Endothelial cell of hepatic sinusoid (primary cell): ENCODE measurements around the gene NFATC1.

Source experiments
- in situ Hi-C: cut with HindIII; loops from 2 replicates; pipeline ENCODE4 v1.10.0; 2017; ENCODE audit warnings: low sequenced_read_pairs

The NFATC1 gene

GRCh38 chr18:79395761-79396404 is at the start of gene NFATC1:
Gene NFATC1, plus strand, starts transcription at chr18:79395930. Its CDS starts 295 bp downstream, at chr18:79396225.
- in situ Hi-C loops, result loop anchor here (25.0 kb wide), 1 partner anchor 241 kb away; no protein-coding TSS in a partner anchor

- in situ Hi-C loops, result no loop called here
Measured at GRCh38 chr18:79345981-79346380, 49.7 kb upstream of the NFATC1 start.

DNA sequence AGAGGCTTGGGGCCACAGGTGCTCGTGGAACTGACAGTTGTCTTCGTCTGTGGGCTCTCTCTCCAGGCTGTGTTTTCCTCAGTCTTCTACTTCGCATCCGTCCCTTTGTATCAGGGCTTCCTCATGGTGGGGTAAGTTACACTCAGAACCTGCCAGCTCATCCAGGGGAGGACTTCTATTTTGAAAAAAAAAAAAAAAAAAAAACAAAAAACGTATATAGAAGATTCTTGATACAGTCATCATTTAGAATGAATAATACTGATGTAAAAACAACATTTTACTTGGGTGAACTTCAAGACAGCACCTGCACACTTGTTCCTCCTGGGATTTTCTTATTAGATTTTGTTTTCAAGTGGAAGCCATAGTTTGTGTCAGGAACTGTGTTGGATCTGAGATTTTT is 47.7 kb upstream of the NFATC1 start:
- in situ Hi-C loops, result no loop called here

- in situ Hi-C loops, result no loop called here
Measured at GRCh38 chr18:79352432-79352831, 43.3 kb upstream of the NFATC1 start.

DNA sequence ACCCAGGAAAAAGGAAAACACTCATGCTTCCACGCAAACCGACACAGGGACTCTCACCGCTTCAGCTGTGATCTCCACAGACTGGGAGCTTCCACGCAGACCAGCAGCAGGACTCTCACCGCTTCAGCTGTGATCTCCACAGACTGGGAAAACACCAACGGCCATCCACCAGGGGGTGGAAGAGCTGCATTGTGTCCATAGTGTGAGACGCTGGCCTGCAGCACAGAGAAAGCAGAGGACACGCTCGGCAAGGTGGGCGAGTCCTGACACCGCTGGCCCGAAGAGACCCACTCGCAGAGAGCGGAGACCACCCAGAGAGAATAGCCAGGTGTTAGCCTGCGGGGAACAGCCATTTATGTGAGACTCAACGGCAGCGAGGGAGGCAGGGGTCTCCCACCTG is 42.5 kb upstream of the NFATC1 start:
- in situ Hi-C loops, result no loop called here

GRCh38 chr18:79354350-79354749 is 41.4 kb upstream of the NFATC1 start:
- in situ Hi-C loops, result no loop called here

- in situ Hi-C loops, result no loop called here
Measured at GRCh38 chr18:79355433-79356335, 40.0 kb upstream of the NFATC1 start.

- in situ Hi-C loops, result no loop called here
Measured at GRCh38 chr18:79356435-79356834, 39.3 kb upstream of the NFATC1 start.

GRCh38 chr18:79360933-79361332 is 34.8 kb upstream of the NFATC1 start:
- in situ Hi-C loops, result no loop called here

- in situ Hi-C loops, result no loop called here
Measured at GRCh38 chr18:79361766-79362522, 33.8 kb upstream of the NFATC1 start.

GRCh38 chr18:79365701-79366100 is 30.0 kb upstream of the NFATC1 start:
- in situ Hi-C loops, result no loop called here

GRCh38 chr18:79366177-79367094 is 29.3 kb upstream of the NFATC1 start:
- in situ Hi-C loops, result no loop called here

DNA sequence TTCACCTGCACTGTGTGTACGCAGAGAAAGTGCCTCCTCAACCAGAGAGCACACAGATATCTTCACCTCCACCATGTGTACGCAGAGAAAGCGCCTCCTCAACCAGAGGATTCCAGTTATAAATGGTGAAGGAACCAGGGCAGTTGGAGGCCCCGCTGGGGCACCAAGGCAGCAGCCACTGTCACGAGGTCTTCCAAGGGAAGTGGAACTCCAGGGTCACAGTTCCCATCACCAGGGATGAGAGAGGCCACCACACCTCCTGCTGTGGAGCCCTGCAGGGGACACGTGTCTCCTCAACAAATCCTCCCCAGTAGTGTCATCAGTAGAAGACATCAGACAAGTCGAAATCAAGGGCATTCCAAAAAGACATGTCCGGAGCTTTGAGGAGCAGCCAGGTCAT is 28.2 kb upstream of the NFATC1 start:
- in situ Hi-C loops, result no loop called here

DNA sequence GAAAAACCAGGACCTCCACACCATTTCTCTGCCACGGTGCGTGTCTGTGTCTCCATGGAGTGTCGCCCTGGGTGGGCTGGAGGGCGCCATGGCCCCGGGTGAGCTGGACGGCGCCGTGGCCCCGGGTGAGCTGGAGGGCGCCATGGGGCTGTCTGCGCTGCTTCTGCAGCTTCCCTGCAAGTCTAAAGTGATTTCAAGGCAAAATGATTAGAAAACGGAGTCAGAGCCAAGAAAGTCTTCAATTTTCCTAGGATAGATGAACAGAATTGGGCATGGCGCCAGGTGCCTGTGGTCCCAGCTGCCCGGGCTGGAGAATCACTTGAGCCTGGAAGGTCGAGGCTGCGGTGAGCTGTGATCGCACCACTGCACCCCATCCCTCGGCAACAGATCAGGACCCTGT is 27.7 kb upstream of the NFATC1 start:
- in situ Hi-C loops, result no loop called here

- in situ Hi-C loops, result no loop called here
Measured at GRCh38 chr18:79368681-79369080, 27.0 kb upstream of the NFATC1 start.

- in situ Hi-C loops, result no loop called here
Measured at GRCh38 chr18:79371561-79372121, 24.1 kb upstream of the NFATC1 start.

GRCh38 chr18:79372461-79372860 is 23.3 kb upstream of the NFATC1 start:
- in situ Hi-C loops, result no loop called here

- in situ Hi-C loops, result no loop called here
Measured at GRCh38 chr18:79372991-79373390, 22.7 kb upstream of the NFATC1 start.

DNA sequence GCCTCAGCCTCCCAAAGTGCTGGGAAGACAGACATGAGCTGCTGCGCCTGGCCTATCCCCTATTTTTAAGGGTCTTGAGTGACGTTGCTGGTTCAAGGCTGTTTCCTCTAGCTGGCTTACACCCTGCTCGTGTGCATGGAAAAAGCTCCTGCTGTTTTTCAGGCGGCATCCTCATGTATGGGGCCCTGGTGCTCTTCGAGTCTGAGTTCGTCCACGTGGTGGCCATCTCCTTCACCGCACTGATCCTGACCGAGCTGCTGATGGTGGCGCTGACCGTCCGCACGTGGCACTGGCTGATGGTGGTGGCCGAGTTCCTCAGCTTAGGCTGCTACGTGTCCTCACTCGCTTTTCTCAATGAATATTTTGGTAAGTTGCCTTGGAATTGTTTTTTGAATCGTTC is 22.0 kb upstream of the NFATC1 start:
- in situ Hi-C loops, result no loop called here
